HL-60/S4 treated with retinoic acid at 250 ng/mL for 4 days and 3 days (cell line): Measurements from ENCODE around the gene ST6GALNAC3.
"Not testable (repeated sequence)": the region's sequence is repeated elsewhere in the genome, so short reads cannot be mapped to it uniquely, and the experiment has no call there.

Source experiments
- in situ Hi-C: fragments of 300-500 bp; cut with MboI; formaldehyde crosslinking; loops from 2 replicates; pipeline ENCODE4 v1.7.0; 2022; ENCODE audit warnings: low sequenced_read_pairs

Gene ST6GALNAC3

DNA sequence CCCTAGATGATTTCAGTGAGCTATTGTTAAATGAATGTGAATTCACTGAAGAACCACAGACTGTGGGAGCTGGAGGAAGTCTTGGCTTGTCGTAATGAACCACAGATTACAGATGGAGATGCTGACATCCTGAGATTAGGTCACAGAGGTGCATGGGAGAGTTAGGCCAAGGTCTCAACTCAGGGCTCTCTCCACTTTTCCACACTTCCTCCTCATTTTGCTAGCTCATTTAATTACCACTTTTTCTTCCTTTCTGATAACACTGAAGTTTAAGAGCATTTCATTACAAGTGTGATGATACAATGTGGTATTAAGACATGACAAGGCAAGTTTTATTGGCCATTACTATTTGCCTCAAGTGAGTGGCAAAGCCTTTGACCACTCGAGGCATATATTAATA is 30.8 kb downstream of the ST6GALNAC3 start:
- in situ Hi-C loops, result no loop called here

DNA sequence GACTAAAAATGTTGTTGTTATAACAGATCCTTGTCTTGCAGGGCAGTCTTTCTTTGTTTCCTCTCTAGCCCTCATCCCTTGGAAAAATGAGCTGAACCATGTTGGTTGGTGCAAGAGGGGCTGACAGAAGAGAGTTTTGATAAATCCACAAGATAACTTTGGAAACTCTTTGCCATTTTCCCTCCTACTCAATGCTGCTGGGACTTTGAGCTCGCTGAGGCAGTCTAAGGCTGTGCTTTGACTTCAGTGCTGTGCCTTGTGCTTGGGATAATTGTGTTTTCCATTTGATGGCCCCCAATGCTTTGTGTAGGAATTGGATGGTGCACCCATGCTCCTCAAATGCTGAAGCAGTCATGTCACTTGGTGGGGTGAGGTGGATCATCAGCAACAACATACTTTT is 31.7 kb downstream of the ST6GALNAC3 start:
- in situ Hi-C loops, result no loop called here

DNA sequence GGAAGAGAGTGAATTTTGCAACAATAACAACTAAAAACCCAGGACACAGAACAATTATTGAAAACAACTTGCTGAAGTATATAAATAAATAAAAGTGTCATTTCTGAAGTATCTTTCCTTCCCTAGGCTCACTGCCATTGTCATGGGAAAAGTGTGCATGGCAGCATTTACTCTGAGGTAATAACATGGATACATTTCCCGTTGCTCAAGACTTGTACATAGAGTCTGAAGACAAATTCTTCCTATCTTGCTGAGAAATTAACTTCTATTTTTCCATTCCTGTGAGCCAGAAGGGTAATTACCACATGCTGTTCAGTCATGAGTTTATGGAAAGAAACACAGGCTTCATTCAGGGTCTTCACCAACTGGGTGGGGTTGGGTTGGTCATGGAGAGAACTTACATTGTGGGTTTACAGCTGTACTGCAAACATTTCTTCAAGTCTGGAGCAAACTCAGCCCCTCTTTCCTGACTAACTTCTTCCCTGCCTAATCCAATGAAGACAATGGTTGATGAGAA is 32.2 kb downstream of the ST6GALNAC3 start:
- in situ Hi-C loops, result no loop called here

DNA sequence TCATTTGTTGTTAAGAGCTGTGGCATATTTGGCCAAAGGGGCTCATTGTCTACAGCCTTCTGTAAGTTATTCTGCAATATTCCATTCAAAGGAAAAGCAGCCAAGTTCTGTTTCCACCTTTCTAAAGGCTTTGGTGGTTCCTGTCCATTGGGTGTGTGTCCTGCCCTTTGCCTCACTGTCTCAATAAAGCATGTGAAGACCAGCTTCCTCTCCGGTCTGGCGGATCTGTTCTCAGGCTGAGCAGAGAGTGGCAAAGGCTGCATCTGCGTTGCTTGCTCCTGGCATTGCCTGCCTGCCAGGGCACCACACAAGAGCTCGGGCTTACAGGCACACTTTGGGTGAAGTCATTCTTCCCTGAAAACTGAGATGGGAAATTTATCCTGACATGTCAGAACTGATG is 34.9 kb downstream of the ST6GALNAC3 start:
- in situ Hi-C loops, result no loop called here

DNA sequence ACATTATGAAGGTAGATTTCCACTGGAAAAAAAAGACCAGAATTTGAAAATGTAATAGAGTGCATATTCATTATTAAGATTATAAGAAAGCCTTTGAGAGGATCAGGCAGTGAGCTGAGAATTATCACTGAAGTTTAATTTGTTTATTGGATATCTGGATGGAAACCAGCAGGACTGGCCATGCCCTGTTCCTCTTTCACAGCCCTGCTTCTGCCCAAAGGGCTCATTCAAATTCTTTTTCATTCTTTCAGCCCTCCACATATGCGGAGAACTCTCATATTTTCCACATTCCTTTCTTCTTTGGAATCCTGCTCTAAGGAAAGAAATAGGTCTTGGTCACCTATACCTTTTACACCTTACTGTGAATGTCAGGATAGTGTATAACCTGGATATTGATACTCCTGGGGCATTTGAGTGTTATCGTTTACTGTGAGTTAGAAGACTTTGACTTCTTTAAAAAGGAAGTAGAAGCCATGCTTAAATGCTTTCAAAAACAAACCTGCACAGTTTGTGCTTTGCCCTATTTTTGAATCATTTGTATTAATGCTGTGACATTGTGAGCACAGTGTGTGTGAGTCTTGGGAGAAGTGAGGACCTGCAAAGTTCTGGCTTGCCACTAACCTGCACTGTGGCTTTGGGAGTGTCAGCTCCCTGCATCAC is 35.5 kb downstream of the ST6GALNAC3 start:
- in situ Hi-C loops, result no loop called here

DNA sequence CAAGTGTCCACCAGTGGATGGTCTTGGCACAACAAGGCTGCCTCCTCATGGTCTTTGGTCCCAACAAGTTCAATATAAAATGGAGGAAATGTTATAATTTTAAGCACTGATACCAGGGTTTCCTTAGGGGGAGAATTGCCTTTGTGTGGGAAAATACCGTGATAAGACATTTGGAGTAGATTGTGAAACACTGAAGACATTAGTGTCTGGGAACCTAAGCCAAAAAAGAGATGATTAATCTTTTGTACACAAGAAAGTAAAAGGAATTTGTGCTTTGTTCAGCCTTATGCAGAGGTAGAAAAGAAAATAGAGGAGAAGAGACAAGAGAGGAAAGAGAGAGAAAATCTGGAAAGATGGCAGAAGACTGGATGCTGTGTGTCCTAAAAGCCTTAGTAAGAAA is 36.1 kb downstream of the ST6GALNAC3 start:
- in situ Hi-C loops, result no loop called here

DNA sequence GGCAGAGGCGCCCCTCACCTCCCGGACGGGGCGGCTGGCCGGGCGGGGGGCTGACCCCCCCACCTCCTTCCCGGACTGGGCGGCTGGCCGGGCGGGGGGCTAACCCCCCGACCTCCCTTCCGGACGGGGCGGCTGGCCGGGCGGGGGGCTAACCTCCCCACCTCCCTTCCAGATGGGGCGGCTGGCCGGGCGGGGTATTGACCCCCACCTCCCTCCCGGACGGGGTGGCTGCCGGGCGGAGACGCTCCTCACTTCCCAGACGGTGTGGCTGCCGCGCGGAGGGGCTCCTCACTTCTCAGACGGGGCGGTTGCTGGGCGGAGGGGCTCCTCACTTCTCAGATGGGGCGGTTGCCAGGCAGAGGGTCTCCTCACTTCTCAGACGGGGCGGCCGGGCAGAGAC is 37.8 kb downstream of the ST6GALNAC3 start:
- in situ Hi-C loops, result not testable (repeated sequence)

DNA sequence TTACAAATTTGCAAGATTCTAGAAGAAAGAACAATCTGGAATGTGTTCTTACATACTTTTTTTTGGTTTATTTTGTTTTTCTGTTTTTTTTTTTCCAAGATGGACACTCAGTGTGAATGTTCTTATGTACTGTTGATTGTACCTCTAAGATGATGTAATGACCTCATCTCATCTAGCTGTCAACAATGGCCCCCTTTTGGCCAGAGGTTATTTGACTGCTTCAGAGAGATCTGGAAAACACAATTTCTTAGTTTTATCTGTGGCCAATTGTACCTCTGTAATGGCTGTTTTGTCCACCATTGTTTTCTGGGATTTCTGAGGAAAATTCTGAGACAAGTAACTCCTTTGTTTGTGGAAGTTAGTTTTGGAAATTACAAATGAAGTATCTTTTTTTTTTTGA is 38.9 kb downstream of the ST6GALNAC3 start:
- in situ Hi-C loops, result no loop called here

DNA sequence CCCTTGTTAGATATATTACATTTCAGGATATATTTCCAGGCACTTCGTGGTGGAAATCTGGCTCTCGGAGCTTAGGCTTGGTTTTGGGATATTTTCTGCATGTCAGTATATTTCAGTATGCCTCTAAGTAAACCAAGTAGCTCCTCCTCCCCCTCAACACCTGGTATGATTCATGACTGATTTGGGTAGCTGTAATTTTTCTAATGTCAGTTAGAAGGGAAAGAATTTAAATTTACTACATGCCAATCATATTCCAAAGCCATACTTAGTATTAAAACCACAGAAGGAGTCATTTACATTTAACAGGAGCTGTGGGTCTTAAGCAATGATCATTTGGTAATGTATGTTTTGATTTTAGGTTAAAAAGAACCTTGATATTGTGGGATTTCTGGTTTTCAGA is 40.6 kb downstream of the ST6GALNAC3 start:
- in situ Hi-C loops, result no loop called here

DNA sequence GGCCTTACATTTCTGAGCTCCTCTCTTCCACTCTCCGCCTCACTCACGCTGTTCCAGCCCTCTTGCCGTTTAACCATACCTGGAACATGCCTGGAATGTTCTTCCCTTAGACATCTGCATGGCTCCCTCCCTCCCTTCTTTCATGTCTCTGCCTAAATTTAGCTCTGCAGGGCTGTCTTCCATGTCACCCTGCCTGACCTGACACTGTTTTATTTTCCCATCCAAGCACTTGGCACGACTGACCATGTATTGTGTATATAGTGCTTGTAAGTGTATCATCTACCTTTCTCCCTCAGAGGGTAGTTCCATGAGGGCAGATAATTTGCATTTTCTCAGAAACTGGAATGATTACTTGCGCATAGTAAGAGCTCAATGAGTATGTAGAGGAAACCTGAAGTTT is 47.3 kb downstream of the ST6GALNAC3 start:
- in situ Hi-C loops, result no loop called here

DNA sequence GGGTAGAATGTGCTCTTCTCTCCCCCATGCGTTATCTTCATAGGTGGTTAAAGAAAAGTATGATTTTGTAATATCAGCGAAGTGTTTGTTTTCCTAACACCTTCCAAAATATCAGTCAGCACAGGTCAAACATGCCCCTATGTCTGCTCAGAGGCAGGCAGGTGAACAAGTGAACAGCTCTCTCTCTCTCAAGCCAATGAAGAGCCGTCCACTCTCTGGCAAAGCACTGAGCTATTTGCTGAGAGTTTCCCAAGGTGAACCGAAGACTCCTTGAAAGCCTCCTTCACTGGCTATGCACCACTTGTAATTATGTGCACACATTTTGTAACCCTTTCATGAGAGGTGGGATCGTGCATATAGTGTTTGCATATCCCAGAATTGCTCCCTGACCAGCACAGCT is 47.7 kb downstream of the ST6GALNAC3 start:
- in situ Hi-C loops, result no loop called here

DNA sequence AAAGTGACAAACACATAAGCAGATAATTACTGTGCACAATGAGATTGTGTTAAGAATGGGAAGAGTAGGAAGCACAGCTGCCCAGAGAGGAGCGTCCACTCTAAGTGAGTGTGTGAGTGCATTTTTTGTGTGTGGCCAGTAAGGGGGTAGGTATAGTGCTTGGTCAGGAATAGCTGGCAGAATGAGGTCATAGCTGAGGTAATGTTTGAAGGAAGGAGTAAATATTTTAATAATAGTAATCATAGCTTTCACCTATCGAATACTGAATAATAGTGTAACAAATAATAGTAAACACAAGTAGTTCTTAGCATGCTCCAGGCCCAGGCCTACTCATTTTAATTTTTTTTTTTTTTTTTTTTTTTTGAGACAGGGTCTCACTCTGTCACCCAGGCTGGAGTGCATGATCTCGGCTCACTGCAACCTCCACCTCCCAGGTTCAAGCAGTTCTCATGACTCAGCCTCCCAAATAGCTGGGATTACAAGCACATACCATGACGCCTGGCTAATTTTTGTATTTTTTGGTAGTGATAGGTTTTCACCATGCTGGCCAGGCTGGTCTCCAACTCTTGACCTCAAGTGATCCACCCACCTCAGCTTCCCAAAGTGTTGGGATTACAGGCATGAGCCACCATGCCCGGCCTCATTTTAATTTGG is 49.0 kb downstream of the ST6GALNAC3 start:
- in situ Hi-C loops, result not testable (repeated sequence)

DNA sequence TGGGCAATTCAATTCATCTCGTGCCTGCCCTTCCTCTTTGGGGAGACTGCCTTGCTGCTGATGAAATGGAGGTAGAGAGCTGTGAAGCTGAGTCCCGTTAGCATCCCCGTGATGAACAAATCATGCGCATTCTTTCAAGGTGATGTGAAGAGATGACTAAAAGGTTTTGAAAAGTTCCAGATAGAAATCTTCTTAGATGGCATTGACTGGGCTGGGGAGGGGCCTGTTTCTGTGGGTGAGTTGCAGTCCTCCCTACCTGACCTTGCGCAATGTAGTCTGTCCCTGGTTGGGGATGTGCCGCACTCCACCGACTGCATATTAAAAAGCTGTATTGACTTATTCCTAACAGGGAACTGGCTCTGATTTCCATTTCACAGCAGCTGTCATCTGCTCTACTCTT is 49.6 kb downstream of the ST6GALNAC3 start:
- in situ Hi-C loops, result no loop called here

DNA sequence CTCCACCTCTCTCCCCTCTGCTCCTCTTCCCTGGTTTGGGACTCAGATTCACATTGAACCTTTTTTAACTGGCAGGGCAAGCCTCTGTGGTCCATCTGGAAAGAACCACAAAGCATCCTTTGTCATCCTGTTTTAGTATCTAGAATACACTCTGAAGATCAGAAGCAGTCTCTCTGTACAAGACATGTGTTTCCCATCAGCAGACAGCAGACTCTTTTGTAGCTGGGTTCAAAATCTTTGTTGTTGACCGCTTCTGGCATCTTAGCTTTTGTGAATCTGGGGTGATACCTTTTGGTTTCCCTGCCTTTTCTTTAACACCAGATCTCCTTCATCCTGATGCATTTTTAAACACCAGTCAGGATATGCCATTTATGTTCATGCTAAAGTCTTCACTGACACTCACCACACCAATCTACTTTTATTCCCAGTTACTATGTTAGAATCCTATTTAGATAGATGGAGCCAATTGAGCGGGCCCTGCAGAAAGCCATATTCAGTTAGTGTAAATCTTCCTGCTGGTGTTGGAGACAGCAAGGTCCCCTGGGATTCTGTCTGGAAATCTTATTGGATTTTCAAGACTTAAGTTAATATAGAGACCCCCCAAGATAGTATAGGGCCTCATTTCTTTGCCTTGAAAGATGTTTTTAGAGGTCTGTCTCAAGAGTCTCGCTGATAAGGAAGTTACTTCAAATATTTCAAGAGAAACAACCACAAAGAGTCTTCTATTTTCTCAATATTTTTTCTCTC is 51.1 kb downstream of the ST6GALNAC3 start:
- in situ Hi-C loops, result no loop called here

DNA sequence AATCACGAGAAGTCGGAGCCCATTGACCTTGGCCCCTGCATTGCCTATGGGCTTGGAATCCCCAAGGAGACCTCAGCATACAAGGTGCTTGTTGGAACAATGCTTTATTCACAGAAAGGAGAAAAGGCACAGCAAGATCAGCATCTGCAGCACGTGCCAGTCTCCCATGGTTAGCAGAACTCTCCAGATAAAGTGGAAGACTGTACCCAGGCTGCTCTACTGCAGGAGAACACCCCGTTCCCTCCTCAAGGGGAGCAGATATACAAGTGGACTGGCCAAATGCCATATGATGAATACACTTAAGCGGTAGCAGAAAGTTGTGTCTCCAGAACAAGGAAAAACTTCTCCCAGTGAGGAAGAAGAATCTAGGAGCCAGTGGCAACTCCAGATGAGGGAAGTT is 53.5 kb downstream of the ST6GALNAC3 start:
- in situ Hi-C loops, result no loop called here

DNA sequence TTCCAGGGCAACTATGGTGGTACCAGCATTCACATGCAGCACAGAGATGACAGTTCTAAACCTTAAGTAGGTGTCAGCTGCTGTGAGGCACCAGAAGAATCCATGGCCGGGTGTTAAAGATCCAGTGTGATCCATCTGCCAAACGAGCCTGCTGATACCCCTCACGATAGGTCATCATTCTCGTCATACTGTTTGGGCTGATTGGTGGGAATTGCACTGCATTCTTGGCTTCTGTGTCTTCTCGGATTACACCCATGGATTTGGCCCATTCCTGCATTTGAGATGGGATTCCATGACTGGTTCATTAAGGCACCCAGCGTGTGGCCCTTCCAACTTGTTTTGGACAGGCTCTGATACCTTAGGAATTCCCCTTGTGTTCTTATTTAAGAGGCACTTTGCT is 55.2 kb downstream of the ST6GALNAC3 start:
- in situ Hi-C loops, result no loop called here

DNA sequence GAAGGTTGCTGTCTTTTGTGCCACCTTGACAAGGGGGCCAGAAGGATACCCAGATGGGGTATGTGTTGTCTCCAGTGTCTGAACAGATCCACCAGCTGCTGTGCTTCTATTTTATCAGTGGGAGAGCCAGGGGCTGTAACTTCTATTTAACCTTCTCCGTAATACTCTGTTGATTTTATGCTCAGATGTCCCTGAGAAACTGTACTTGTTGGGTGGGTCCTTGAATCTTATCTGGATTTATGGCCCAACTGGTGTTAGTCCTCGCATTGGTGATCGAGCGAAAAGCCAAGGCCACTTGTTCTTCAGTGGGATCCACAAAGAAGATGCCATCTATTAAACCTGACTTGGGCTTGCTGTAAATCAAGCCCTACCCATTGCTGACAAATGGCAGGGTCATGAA is 56.4 kb downstream of the ST6GALNAC3 start:
- in situ Hi-C loops, result no loop called here

DNA sequence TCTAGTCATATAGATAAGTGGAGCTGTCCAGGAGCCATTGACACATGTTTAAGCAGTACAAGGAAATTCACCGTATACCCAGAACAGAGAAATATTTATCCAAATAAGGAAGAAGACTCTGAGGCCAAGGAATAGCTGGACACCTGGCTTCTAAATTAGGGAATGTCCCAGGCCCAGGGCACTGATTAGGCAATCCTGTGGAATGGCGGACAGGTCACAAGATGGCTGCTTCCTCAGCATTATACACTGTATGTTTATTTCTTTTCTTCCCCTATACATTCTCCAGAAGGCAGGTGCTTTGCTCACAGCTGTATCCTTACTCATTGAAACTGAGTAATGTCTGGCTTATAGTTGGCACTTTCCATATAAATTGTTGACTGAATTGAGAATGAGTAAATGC is 59.4 kb downstream of the ST6GALNAC3 start:
- in situ Hi-C loops, result no loop called here

DNA sequence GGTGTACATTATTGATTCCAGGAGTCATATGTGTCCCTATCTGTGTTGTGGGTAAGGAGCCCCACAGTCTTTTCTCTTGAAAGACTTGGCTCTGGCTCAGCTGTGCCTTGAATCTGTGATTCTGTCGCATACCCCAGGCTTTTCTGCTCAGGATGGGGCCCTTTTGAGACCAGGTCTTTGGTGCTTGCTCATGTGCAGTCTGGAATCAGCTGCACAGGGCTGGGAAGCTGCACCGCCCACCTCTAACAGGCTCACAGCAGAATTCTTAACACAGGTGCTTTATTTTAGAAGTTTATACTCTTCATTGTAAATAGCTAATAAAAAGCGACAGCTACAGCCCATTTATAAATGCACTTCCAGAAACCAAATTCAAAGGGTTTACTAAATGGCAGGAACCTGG is 61.3 kb downstream of the ST6GALNAC3 start:
- in situ Hi-C loops, result no loop called here

DNA sequence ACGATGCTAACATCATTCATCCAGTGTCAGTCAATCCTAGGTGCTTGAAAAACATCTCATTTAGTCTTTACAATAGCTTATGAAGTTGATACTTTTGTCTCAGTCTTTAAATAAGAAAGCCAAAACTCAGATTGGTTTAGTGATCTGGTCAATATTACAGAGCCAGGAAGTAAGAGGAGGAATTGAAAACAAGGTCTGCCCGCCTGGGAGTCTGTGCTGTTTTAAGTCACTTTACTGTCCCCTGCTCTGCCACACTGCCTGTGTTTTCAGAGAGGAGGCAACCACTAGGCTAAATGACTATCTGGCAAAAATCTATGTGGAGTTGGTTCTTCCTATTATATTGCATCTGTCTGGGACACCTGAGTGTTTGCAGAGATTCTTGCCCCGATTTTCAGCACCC is 62.3 kb downstream of the ST6GALNAC3 start:
- in situ Hi-C loops, result no loop called here

DNA sequence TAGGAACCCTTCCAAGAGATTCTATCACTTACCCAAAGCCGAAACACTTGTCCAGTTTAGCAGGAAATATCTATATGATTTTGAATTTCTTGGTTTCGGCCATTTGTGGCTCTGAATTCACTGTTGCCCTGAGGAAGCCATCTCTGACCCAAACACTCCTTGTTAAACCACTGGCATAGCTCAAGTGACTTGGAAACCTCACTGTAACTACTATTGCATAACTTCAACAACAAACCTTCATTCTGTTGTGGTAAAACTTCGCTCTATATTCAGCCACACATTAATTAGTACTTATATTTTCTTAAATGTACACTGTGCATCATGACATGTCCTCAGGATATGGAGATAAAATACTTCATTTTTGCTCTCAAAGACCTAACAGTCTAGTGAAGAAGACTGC is 63.2 kb downstream of the ST6GALNAC3 start:
- in situ Hi-C loops, result no loop called here

DNA sequence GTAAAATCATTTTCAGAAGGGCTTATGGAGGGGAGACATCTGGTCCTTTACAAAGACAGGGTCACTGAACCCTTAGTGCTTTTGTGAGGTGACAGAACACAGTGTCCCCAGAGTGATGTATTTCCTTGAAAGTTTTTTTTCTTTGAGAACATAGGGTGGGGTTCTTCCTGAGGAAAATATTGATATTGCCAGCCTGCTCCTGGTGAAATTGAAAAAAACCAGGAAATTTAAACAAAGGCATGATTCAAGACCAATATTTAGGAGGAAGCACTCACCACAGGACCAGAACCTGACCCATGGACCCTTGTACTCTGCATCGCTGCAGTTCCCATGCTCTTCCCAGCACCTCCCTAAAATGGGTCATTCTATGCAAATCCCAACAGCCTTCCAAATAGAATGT is 63.7 kb downstream of the ST6GALNAC3 start:
- in situ Hi-C loops, result no loop called here
